CD14-positive monocyte (primary cell): ENCODE measurements around the gene PRR16. TPM values are rescaled to one million over a fixed set of nuclear protein-coding genes. Genes with fewer than 3 reads are reported as not detected.

Source experiments
- DNase-seq, 3 donors: peaks; one replicate each; pipeline ENCODE4 v3.0.0-alpha.2; 2011 to 2022
- H2AFZ ChIP-seq: 2 replicates; pipeline ENCODE4 v1.6.0; 2012; ENCODE audit warnings: mild to moderate bottlenecking, low read depth, low read length, inconsistent platforms; ENCODE audit not compliant: insufficient read depth, poor library complexity, severe bottlenecking
- H3K27ac ChIP-seq, 2 donors: 1 replicate in 1 of 2; 2 replicates in 1 of 2; pipeline ENCODE4 v1.5.1; 2012 to 2013; ENCODE audit warnings: low read length in 2 of 2, control low read depth in 1 of 2, inconsistent platforms in 1 of 2, low read depth in 1 of 2, mild to moderate bottlenecking in 1 of 2
- H3K27me3 ChIP-seq, 2 donors: one replicate each; pipeline versions ENCODE4 v1.6.0 to v1.6.1; 2011 to 2013; ENCODE audit warnings: low read length in 2 of 2; ENCODE audit not compliant: control insufficient read depth in 2 of 2, insufficient read depth in 2 of 2
- H3K36me3 ChIP-seq, 2 donors: replicated peaks in 1 of 2; 1 replicate in 1 of 2; 2 replicates in 1 of 2; pipeline versions ENCODE4 v1.5.1 to v1.6.1; 2012 to 2013; ENCODE audit warnings: low read length in 2 of 2, control low read depth in 1 of 2, inconsistent platforms in 1 of 2, mild to moderate bottlenecking in 1 of 2; ENCODE audit not compliant: insufficient read depth in 2 of 2, control insufficient read depth in 1 of 2
- H3K4me1 ChIP-seq, 2 donors: 1 replicate in 1 of 2; 2 replicates in 1 of 2; pipeline versions ENCODE4 v1.5.1 to v1.6.1; 2012 to 2013; ENCODE audit warnings: low read length in 2 of 2, control low read depth in 1 of 2, inconsistent platforms in 1 of 2, mild to moderate bottlenecking in 1 of 2, moderate library complexity in 1 of 2; ENCODE audit not compliant: insufficient read depth in 2 of 2, control insufficient read depth in 1 of 2
- H3K4me2 ChIP-seq: replicated peaks from 2 replicates; pipeline ENCODE3; 2012; ENCODE audit warnings: low read length, moderate library complexity, mild to moderate bottlenecking; ENCODE audit not compliant: poor library complexity, severe bottlenecking; ENCODE audit errors: extremely low read depth
- H3K4me3 ChIP-seq, 3 experiments: fragments of 200-600 bp in 1 of 3; sonication (generic) in 1 of 3; replicated peaks in 1 of 3; 1 replicate in 2 of 3; 2 replicates in 1 of 3; pipeline ENCODE4 v1.5.1; 2011 to 2013; ENCODE audit warnings: low read length in 3 of 3, mild to moderate bottlenecking in 3 of 3, control low read depth in 2 of 3, low read depth in 2 of 3, inconsistent platforms in 1 of 3, moderate library complexity in 1 of 3
- H3K79me2 ChIP-seq: 2 replicates; pipeline ENCODE4 v1.6.0; 2012; ENCODE audit warnings: mild to moderate bottlenecking, control low read depth, inconsistent platforms, low read length, moderate library complexity; ENCODE audit not compliant: insufficient read depth
- H3K9ac ChIP-seq: 2 replicates; pipeline ENCODE4 v1.6.0; 2017; ENCODE audit warnings: low read length, mild to moderate bottlenecking; ENCODE audit not compliant: insufficient read depth, poor library complexity, severe bottlenecking
- H3K9me3 ChIP-seq, 2 donors: replicated peaks in 1 of 2; 1 replicate in 1 of 2; 2 replicates in 1 of 2; pipeline versions ENCODE4 v1.5.1 to v1.6.1; 2012 to 2013; ENCODE audit warnings: low read length in 2 of 2, control low read depth in 1 of 2; ENCODE audit not compliant: control insufficient read depth in 1 of 2, insufficient read depth in 1 of 2
- H4K20me1 ChIP-seq: 2 replicates; pipeline ENCODE4 v1.6.0; 2012; ENCODE audit warnings: mild to moderate bottlenecking, low read length, control low read depth, moderate library complexity; ENCODE audit not compliant: insufficient read depth
- H3K27ac Mint-ChIP-seq, 7 donors: one replicate each; pipeline ENCODE4 v1.8.0; 2020; ENCODE audit warnings: mild to moderate bottlenecking in 7 of 7, mixed read lengths in 7 of 7, moderate library complexity in 6 of 7, inconsistent platforms in 2 of 7
- H3K27me3 Mint-ChIP-seq, 3 donors: one replicate each; pipeline ENCODE4 v1.8.0; 2021 to 2022; ENCODE audit warnings: low read depth in 3 of 3, mild to moderate bottlenecking in 3 of 3, mixed read lengths in 3 of 3, moderate library complexity in 3 of 3, inconsistent platforms in 1 of 3
- H3K36me3 Mint-ChIP-seq, 2 donors: one replicate each; pipeline ENCODE4 v1.8.0; 2020; ENCODE audit warnings: mixed read lengths in 2 of 2, inconsistent platforms in 1 of 2, mild to moderate bottlenecking in 1 of 2
- H3K4me1 Mint-ChIP-seq: one replicate; pipeline ENCODE4 v1.8.0; 2020; ENCODE audit warnings: mild to moderate bottlenecking, mixed read lengths
- H3K4me3 Mint-ChIP-seq, 2 donors: one replicate each; pipeline ENCODE4 v1.8.0; 2020; ENCODE audit warnings: mild to moderate bottlenecking in 2 of 2, mixed read lengths in 2 of 2, moderate library complexity in 1 of 2
- H3K9me3 Mint-ChIP-seq, 7 donors: one replicate each; pipeline ENCODE4 v1.8.0; 2020 to 2022; ENCODE audit warnings: mixed read lengths in 7 of 7, mild to moderate bottlenecking in 6 of 7, moderate library complexity in 6 of 7, inconsistent platforms in 2 of 7
- WGBS: methylation state at CpG from one replicate; pipeline ENCODE4 v1.1.5; 2013; ENCODE audit warnings: missing lambda C conversion rate; ENCODE audit not compliant: insufficient coverage; 5-methylcytosine and 5-hydroxymethylcytosine counted together
- intact Hi-C, 2 donors: fragments of 100-400 bp; cut with micrococcal nuclease; formaldehyde crosslinking; loops; one replicate each; pipeline versions ENCODE4 v1.15.0 to v1.15.1; 2023
- polyA plus RNA-seq, 3 donors: library from polyadenylated mRNA; depleted of rRNA in 1 of 3; unstranded in 2 of 3; stranded (reverse) in 1 of 3; fragments of 300-500 nt in 2 of 3; fragments of >200 nt in 1 of 3; fragmentation: Illumina TruSeq in 2 of 3; gene quantifications; 1 replicate in 2 of 3; 2 replicates in 1 of 3; pipeline ENCODE4 v1.2.3, GENCODE V29; 2012 to 2021
- TF ChIP-seq, protein P1 (sequence below): fragments of 200-600 bp; IDR thresholded peaks from one replicate; pipeline ENCODE4 v1.8.0; 2022; ENCODE audit warnings: antibody characterized with exemption, mild to moderate bottlenecking

Gene PRR16
- polyA plus RNA-seq, 3 donors, result 0.14 to 0.74 (median 0.56) TPM

- no peak for DNase-seq
- H3K9me3 Mint-ChIP-seq, result peaks cover 0 to 16% (median 12%) of the 10 kb centered on the region in 7 donors
- no peak overlapping the region for H3K9ac ChIP-seq
- H3K4me3 Mint-ChIP-seq, result no peak overlapping the region
- H3K27ac ChIP-seq, result no peak overlapping the region
- H3K27me3 Mint-ChIP-seq, result peaks cover 0 to 2% (median 0%) of the 10 kb centered on the region in 3 donors
- H3K79me2 ChIP-seq, result no peaks in the 10 kb centered on the region
- TF ChIP-seq, protein P1, sequence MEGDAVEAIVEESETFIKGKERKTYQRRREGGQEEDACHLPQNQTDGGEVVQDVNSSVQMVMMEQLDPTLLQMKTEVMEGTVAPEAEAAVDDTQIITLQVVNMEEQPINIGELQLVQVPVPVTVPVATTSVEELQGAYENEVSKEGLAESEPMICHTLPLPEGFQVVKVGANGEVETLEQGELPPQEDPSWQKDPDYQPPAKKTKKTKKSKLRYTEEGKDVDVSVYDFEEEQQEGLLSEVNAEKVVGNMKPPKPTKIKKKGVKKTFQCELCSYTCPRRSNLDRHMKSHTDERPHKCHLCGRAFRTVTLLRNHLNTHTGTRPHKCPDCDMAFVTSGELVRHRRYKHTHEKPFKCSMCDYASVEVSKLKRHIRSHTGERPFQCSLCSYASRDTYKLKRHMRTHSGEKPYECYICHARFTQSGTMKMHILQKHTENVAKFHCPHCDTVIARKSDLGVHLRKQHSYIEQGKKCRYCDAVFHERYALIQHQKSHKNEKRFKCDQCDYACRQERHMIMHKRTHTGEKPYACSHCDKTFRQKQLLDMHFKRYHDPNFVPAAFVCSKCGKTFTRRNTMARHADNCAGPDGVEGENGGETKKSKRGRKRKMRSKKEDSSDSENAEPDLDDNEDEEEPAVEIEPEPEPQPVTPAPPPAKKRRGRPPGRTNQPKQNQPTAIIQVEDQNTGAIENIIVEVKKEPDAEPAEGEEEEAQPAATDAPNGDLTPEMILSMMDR, result no peak
- H3K4me3 ChIP-seq, result no peak overlapping the region
- no peaks in the 10 kb centered on the region for H3K27me3 ChIP-seq
- H3K4me1 Mint-ChIP-seq, result no peaks in the 10 kb centered on the region
- no peaks in the 10 kb centered on the region for H3K4me1 ChIP-seq
- peaks cover 6 to 13% of the 10 kb centered on the region in 2 donors for H3K9me3 ChIP-seq
- H4K20me1 ChIP-seq, result no peaks in the 10 kb centered on the region
- H3K27ac Mint-ChIP-seq, result no peak overlapping the region
- intact Hi-C loops, result no loop called here
- H3K4me2 ChIP-seq, result no peak overlapping the region
- no peaks in the 10 kb centered on the region for H3K36me3 Mint-ChIP-seq
- H3K36me3 ChIP-seq, result no peaks in the 10 kb centered on the region
- H2AFZ ChIP-seq, result no peak overlapping the region
Observed at GRCh38 chr5:120568711-120569110, 104.6 kb downstream of the PRR16 start.

- peaks cover 0 to 15% (median 3%) of the 10 kb centered on the region in 7 donors for H3K9me3 Mint-ChIP-seq
- no peak for DNase-seq
- no peaks in the 10 kb centered on the region for H3K27me3 ChIP-seq
- H3K9me3 ChIP-seq, result no peaks in the 10 kb centered on the region
- H3K79me2 ChIP-seq, result no peaks in the 10 kb centered on the region
- H3K4me1 ChIP-seq, result no peaks in the 10 kb centered on the region
- WGBS, result no CpG with 5 or more reads among the region's 1 CpG
- no peaks in the 10 kb centered on the region for H3K4me1 Mint-ChIP-seq
- no peak overlapping the region for H3K4me3 Mint-ChIP-seq
- H3K27ac Mint-ChIP-seq, result no peak overlapping the region
- H3K27ac ChIP-seq, result no peak overlapping the region
- TF ChIP-seq, protein P1, result no peak
- intact Hi-C loops, result no loop called here
- no peak overlapping the region for H3K4me3 ChIP-seq
- no peak overlapping the region for H3K9ac ChIP-seq
- no peaks in the 10 kb centered on the region for H4K20me1 ChIP-seq
- no peaks in the 10 kb centered on the region for H3K36me3 Mint-ChIP-seq
- H3K4me2 ChIP-seq, result no peak overlapping the region
- peaks cover 0 to 3% (median 0%) of the 10 kb centered on the region in 3 donors for H3K27me3 Mint-ChIP-seq
- no peak overlapping the region for H2AFZ ChIP-seq
- H3K36me3 ChIP-seq, result no peaks in the 10 kb centered on the region
Observed at GRCh38 chr5:120576588-120576987, 112.5 kb downstream of the PRR16 start.
